C4-2B (cell line): ENCODE data around the gene WWOX.

Source experiments
- H3K27ac ChIP-seq: fragments of 450-650 bp; 2 replicates; pipeline ENCODE4 v1.5.1; 2017
- CTCF ChIP-seq: fragments of 450-650 bp; conservative IDR thresholded peaks from 2 replicates; pipeline ENCODE4 v1.5.1; 2017; ENCODE audit warnings: mild to moderate bottlenecking
- ZFX ChIP-seq: fragments of 450-650 bp; IDR thresholded peaks from 2 replicates; pipeline ENCODE4 v1.6.1; 2017

WWOX gene

GRCh38 chr16:78368121-78369102, 269.0 kb downstream of the WWOX start:
- no peak overlapping the region for H3K27ac ChIP-seq
- TF ChIP-seq ZFX (no peak), CTCF (no peak)

GRCh38 chr16:78372277-78372676, 272.8 kb downstream of the WWOX start:
- no peak overlapping the region for H3K27ac ChIP-seq
- no peak for TF ChIP-seq ZFX
- no peak for TF ChIP-seq CTCF

GRCh38 chr16:78375055-78375679, 275.7 kb downstream of the WWOX start:
- no peak overlapping the region for H3K27ac ChIP-seq
- no peak for TF ChIP-seq ZFX
- no peak for TF ChIP-seq CTCF

- TF ChIP-seq CTCF (no peak), ZFX (no peak)
- no peak overlapping the region for H3K27ac ChIP-seq
Observed at GRCh38 chr16:78376452-78376851, 277.0 kb downstream of the WWOX start.

GRCh38 chr16:78377312-78377711, 277.9 kb downstream of the WWOX start:
- no peak for TF ChIP-seq CTCF
- no peak overlapping the region for H3K27ac ChIP-seq

- TF ChIP-seq CTCF (no peak), ZFX (no peak)
- no peak overlapping the region for H3K27ac ChIP-seq
Observed at GRCh38 chr16:78381060-78381459, 281.6 kb downstream of the WWOX start.

- no peak for TF ChIP-seq ZFX
- TF ChIP-seq CTCF = no peak
- H3K27ac ChIP-seq = no peak overlapping the region
Observed at GRCh38 chr16:78383118-78383517, 283.7 kb downstream of the WWOX start.
